AG04449 (cell line): ENCODE data around the gene SCRT2.

Source experiments
- CTCF ChIA-PET: fragments of 350-600 bp; formaldehyde crosslinking; extraction: SDS; loops from one replicate; lab custom pipeline; 2021; ENCODE audit warnings: antibody characterized with exemption; lab: Yijun Ruan, JAX
- POLR2A ChIA-PET: fragments of 400-600, 350-600 bp; formaldehyde crosslinking; extraction: SDS; loops from one replicate; lab custom pipeline; 2020; ENCODE audit warnings: antibody characterized with exemption, inconsistent platforms; lab: Yijun Ruan, JAX
- DNase-seq: peaks from one replicate; pipeline ENCODE4 v3.0.0-alpha.2; 2010; ENCODE audit warnings: low read depth, low spot score
- H3K4me3 ChIP-seq: 2 replicates; pipeline ENCODE4 v1.5.1; 2011; ENCODE audit warnings: low read depth, mild to moderate bottlenecking, control low read depth, low read length
- TF ChIP-seq, protein P1 (sequence below): IDR thresholded peaks from one replicate; pipeline ENCODE4 v1.5.1; 2011; ENCODE audit warnings: mild to moderate bottlenecking, moderate library complexity, low read length, control low read depth, inconsistent platforms; ENCODE audit not compliant: insufficient read depth; ENCODE audit errors: missing control alignments

SCRT2 gene

DNA sequence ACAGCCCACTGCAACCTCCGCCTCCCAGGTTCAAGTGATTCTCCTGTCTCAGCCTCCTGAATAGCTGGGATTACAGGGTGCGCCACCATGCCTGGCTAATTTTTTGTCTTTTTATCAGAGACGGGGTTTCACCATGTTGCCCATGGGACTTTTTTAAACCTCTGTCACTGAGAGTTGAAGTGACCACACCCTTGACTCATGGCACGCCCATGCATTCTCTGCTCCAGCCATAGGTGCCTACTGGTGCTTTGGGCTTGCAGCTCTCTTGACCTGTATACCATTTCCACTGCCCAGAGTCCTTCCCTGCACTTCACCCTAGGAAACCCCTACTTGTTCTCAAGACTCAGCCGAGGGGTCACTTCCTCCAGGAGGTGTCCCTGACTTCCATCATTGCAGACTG, 2.4 kb upstream of the SCRT2 start:
- TF ChIP-seq, protein P1, sequence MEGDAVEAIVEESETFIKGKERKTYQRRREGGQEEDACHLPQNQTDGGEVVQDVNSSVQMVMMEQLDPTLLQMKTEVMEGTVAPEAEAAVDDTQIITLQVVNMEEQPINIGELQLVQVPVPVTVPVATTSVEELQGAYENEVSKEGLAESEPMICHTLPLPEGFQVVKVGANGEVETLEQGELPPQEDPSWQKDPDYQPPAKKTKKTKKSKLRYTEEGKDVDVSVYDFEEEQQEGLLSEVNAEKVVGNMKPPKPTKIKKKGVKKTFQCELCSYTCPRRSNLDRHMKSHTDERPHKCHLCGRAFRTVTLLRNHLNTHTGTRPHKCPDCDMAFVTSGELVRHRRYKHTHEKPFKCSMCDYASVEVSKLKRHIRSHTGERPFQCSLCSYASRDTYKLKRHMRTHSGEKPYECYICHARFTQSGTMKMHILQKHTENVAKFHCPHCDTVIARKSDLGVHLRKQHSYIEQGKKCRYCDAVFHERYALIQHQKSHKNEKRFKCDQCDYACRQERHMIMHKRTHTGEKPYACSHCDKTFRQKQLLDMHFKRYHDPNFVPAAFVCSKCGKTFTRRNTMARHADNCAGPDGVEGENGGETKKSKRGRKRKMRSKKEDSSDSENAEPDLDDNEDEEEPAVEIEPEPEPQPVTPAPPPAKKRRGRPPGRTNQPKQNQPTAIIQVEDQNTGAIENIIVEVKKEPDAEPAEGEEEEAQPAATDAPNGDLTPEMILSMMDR = no peak

DNA sequence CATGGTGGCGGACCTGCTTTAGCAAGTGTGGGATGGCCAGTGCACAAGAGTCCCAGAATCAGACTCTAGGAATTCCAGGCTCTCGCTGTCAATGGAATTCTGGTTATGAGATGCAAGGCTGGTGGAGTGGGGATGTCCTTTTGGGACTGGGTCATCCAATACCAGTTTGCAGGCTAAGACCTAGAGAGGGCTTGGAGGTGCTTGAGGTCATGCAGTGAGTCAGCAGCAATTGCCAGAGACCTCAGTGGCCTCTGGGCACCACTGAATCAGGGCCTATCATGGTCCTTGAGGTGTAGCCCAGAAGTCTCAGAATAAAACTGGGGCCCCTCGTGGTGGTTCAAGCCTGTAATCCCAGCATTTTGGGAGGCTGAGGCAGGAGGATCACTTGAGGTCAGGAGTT, 1.4 kb upstream of the SCRT2 start:
- TF ChIP-seq, protein P1 = no peak
- ChIA-PET POLR2A (no interaction called here), CTCF (no interaction called here)
- no peak for DNase-seq
- H3K4me3 ChIP-seq = no peak overlapping the region

More for the DNA sequence above, 2.4 kb upstream of the SCRT2 start:
- no peak overlapping the region for H3K4me3 ChIP-seq
- DNase-seq = no peak
- CTCF ChIA-PET = interaction anchor here (1.4 kb wide), 1 partner anchor 11 kb away, joined by 9 read pairs; no protein-coding TSS in a partner anchor
- POLR2A ChIA-PET = no interaction called here

DNA sequence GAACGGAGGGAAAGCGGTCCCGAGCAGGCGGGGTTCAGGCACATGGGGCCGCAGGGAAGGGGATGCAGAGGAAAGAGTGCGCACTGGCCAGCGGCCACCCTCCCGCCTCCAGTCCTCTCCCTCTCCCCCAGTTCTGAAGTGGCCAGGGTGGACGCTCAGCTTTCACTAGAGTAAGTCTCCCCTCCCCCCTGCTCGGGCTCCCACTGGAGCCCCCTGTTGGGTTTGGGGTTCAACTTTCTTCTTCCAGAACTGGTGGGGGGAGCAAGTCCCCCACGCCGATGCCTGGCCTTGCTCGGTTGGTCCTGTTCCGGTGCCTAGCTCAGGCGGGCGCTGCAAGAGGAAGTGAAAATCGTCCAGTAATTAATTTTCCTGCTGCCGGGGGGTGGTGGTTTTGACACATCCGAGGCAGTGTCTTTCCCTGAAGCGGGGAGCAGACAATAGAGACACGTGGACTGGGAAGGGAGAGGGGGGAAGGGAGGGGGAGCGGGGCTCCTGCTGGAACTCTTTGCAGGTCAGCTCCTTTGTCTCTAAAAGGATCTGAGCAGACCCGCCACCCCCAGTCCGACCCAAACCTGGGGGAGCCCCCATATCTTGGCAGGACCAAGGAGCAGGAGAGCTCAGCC, 824 bp upstream of the SCRT2 start:
- POLR2A ChIA-PET = no interaction called here
- CTCF ChIA-PET = no interaction called here

DNA sequence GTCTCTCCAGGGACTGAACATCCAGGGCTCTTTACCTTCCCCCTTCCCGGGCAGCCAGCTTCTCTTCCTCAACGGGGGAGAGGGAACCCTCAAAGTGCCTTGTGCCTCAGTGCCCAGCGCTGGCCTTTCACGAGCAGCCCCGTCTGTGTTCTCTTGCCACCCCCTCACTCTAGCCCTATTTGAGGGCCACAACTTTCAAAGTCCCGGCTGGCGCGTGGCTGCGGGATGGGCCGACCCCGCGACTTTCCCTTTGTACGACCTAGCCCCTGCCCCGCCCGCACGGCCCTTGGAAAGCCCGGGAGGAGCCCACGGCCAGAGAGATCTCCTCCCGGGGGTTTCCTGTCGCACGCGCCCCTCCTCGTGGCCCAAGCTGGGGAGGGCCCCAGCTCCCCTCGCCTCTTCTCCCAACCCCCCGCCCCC, 559 bp downstream of the SCRT2 start:
- POLR2A ChIA-PET = no interaction called here
- TF ChIP-seq, protein P1 = no peak
- no peak overlapping the region for H3K4me3 ChIP-seq
- CTCF ChIA-PET = interaction anchor here (1.0 to 1.1 kb wide), 2 partner anchors 8 to 10 kb away, joined by 3 to 6 read pairs; no protein-coding TSS in a partner anchor
- DNase-seq = no peak

More for the DNA sequence above, 824 bp upstream of the SCRT2 start:
- TF ChIP-seq, protein P1 = no peak
- DNase-seq = no peak
- H3K4me3 ChIP-seq = no peak overlapping the region

DNA sequence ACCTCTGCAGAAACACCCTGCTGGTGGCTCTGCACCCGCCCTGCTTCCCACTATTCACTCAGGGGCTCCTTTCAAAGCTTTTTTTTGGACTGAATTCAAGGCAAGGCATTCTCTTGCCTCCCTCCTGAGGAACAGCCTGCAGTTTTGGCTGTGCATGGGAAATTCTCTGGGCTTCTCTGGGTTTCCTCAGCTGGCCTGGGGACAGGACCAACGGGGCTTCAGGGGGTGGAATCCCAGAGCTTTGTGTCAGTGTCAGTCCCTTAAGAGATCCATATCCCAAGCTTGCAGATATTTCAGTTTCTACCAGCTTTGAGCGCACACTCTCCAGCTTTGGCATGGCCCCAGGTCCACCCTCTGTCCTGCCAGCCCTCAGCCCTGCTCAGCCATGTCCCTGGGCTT, 2.0 kb downstream of the SCRT2 start:
- ChIA-PET CTCF (interaction anchor here (0.9 kb wide), 1 partner anchor 9 kb away, joined by 3 read pairs; no protein-coding TSS in a partner anchor), POLR2A (no interaction called here)
- DNase-seq = no peak
- TF ChIP-seq, protein P1 = no peak
- H3K4me3 ChIP-seq = no peak overlapping the region

DNA sequence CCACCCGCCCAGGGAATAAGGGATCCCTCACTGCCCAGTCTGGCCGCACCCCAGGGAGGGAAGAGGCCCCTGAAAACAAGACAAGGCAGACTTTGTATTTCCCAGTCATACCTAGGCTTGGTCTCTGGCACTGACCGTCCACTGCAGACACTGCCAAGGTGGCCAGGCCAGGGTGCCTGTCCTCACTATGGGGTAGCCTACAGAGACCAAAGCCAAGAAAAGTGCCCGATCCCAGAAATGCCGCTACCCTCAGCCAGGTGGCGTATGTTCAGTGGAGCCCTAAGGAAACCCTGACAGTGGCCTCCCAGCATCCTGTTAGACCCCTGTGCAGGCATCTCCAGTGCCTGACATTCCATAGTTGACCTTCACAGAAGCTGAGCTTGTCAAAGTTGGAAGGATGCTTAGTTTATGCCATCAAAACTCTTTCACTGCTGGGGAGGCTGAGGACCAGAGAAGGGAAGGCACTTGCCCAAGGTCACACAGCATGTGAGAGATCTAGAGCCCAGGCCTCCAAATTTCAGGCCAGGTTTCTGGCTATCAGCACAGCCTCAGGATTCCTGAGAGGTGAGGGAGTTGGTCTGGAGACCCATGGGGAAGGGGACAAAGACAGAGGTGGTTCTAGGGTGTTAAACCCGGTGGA, 2.5 kb downstream of the SCRT2 start:
- DNase-seq = no peak
- ChIA-PET POLR2A (no interaction called here), CTCF (interaction anchor here (0.9 to 1.9 kb wide), 2 partner anchors 9 to 28 kb away, joined by 3 to 6 read pairs; no protein-coding TSS in a partner anchor)
- no peak overlapping the region for H3K4me3 ChIP-seq
- TF ChIP-seq, protein P1 = no peak
